MCF 10A (cell line): ENCODE data around the gene ARF1. TPM values are rescaled to one million over a fixed set of nuclear protein-coding genes. Genes with fewer than 3 reads are reported as not detected.

Source experiments
- BruUV-seq: library from RNA; stranded (reverse); fragments of 400-500 nt; replicated peaks from 2 replicates; lab custom pipeline; 2021; lab: Mats Ljungman, UMichigan
- CTCF ChIA-PET: fragments of 300-600 bp; sonication (Branson Sonifier 250); formaldehyde crosslinking; extraction: SDS; loops from one replicate; lab custom pipeline; 2021; ENCODE audit warnings: antibody characterized with exemption, inconsistent platforms; lab: Yijun Ruan, JAX
- POLR2A ChIA-PET: fragments of 300-600, 350-650 bp; sonication (Branson Sonifier 250); formaldehyde crosslinking; extraction: SDS; loops from one replicate; lab custom pipeline; 2020; ENCODE audit warnings: antibody characterized with exemption, inconsistent platforms; lab: Yijun Ruan, JAX
- DNase-seq: peaks from one replicate; pipeline ENCODE4 v3.0.0-alpha.2; 2018; ENCODE audit not compliant: unreplicated experiment
- H3K27ac Mint-ChIP-seq: one replicate; pipeline ENCODE4 v1.8.0; 2022; ENCODE audit warnings: mild to moderate bottlenecking, low read depth, mixed read lengths; ENCODE audit not compliant: unreplicated experiment
- H3K27me3 Mint-ChIP-seq: one replicate; pipeline ENCODE4 v1.8.0; 2022; ENCODE audit warnings: mixed read lengths; ENCODE audit not compliant: insufficient read depth, unreplicated experiment
- H3K36me3 Mint-ChIP-seq: one replicate; pipeline ENCODE4 v1.8.0; 2022; ENCODE audit warnings: mild to moderate bottlenecking, moderate library complexity, mixed read lengths; ENCODE audit not compliant: insufficient read depth, unreplicated experiment
- H3K4me1 Mint-ChIP-seq: one replicate; pipeline ENCODE4 v1.8.0; 2022; ENCODE audit warnings: mixed read lengths; ENCODE audit not compliant: insufficient read depth, unreplicated experiment
- H3K4me3 Mint-ChIP-seq: one replicate; pipeline ENCODE4 v1.8.0; 2022; ENCODE audit warnings: mild to moderate bottlenecking, moderate library complexity, mixed read lengths; ENCODE audit not compliant: unreplicated experiment
- H3K9me3 Mint-ChIP-seq: one replicate; pipeline ENCODE4 v1.8.0; 2022; ENCODE audit warnings: mixed read lengths; ENCODE audit not compliant: unreplicated experiment
- intact Hi-C: fragments of 100-400 bp; cut with micrococcal nuclease; formaldehyde crosslinking; loops from 2 replicates; pipeline ENCODE4 v1.14.1; 2022
- total RNA-seq: library from RNA; stranded (reverse); gene quantifications from 2 replicates; pipeline ENCODE4 v1.2.3, GENCODE V29; 2022
- TF ChIP-seq, protein P1 (sequence below): fragments of 200-600 bp; IDR thresholded peaks from one replicate; pipeline ENCODE4 v1.8.0; 2022; ENCODE audit warnings: antibody characterized with exemption, mild to moderate bottlenecking; ENCODE audit not compliant: unreplicated experiment

ARF1 gene
- total RNA-seq, 1 experiment from 2014 or later, result 870 TPM

DNA sequence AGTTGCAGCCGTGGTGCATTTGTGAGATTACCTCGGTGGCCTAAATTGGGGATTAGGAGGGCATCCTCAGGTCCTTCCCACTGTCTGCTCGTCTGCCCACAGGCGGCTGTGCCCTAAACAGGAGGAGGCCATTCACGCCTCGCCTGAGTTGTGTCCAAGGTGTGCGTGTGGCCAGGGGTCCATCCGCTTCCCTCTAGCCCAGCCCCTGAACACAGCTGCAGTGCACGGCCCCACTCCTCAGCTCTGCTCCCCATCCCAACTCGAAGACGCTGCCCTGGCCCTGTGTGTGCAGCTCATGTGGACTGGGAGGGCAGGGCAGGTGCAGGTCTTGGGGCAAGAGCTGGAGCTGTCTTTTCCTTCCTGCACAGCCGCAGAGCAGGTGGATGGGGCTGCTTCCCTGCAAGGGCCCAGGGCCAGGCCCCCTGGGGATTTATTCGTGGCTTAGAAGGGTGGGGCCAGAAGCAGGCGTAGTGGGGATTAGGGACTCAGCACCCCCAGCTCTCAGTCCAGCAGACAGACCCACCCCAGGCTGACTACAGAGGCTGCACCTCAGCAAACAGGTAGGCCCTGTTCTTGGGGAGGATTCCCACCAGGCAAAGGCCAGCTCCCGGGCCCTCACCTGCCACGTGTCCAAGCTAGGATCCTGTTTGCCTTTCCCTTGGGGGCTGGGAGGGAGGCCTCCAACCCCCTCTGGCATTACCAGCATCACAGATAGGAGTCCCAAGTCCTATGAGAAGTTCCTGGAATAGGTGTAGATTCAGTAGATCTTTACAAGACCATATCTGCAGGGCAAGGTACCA, 61.9 kb downstream of the ARF1 start:
- peaks cover 49% of the 10 kb centered on the region for H3K36me3 Mint-ChIP-seq
- intact Hi-C loops, result no loop called here
- H3K4me3 Mint-ChIP-seq, result peak overlapping the region; percentile 9

DNA sequence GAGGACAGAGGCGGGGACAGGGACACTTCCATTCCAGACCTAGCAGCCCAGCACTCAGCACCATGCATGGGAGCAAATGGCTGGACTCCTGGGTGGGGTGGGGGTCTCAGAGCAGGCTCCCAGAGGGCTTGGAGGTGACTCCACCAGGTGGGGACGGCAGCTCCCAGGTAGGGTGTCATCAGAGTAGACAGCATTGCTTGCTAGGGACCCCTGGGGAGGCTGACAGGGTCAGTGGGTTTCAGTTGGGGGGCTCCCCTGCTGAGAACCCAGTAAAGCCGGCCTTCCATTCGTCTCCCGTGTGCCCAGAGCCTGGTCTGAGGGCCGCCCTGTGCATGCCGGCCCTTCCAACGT, 62.5 kb downstream of the ARF1 start:
- no peaks in the 10 kb centered on the region for H3K9me3 Mint-ChIP-seq
- BruUV-seq, result no TSS peak
- H3K27ac Mint-ChIP-seq, result no peak overlapping the region
- CTCF ChIA-PET, result interaction anchor here (7.3 kb wide), 1 partner anchor 19 kb away, joined by 72 read pairs; the partner anchor contains the start of gene IBA57
- no peak for DNase-seq
- POLR2A ChIA-PET, result interaction anchor here (9.7 kb wide), 1 partner anchor 19 kb away, joined by 318 read pairs; the partner anchor contains the start of gene IBA57
- peaks cover 55% of the 10 kb centered on the region for H3K36me3 Mint-ChIP-seq
- intact Hi-C loops, result no loop called here
- H3K4me1 Mint-ChIP-seq, result peaks cover 43% of the 10 kb centered on the region
- no peak overlapping the region for H3K4me3 Mint-ChIP-seq
- TF ChIP-seq, protein P1, sequence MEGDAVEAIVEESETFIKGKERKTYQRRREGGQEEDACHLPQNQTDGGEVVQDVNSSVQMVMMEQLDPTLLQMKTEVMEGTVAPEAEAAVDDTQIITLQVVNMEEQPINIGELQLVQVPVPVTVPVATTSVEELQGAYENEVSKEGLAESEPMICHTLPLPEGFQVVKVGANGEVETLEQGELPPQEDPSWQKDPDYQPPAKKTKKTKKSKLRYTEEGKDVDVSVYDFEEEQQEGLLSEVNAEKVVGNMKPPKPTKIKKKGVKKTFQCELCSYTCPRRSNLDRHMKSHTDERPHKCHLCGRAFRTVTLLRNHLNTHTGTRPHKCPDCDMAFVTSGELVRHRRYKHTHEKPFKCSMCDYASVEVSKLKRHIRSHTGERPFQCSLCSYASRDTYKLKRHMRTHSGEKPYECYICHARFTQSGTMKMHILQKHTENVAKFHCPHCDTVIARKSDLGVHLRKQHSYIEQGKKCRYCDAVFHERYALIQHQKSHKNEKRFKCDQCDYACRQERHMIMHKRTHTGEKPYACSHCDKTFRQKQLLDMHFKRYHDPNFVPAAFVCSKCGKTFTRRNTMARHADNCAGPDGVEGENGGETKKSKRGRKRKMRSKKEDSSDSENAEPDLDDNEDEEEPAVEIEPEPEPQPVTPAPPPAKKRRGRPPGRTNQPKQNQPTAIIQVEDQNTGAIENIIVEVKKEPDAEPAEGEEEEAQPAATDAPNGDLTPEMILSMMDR, result no peak
- no peaks in the 10 kb centered on the region for H3K27me3 Mint-ChIP-seq

More for the DNA sequence above, 61.9 kb downstream of the ARF1 start:
- DNase-seq, result no peak
- H3K4me1 Mint-ChIP-seq, result peaks cover 38% of the 10 kb centered on the region
- ChIA-PET POLR2A (interaction anchor here (0.6 to 9.7 kb wide), 2 partner anchors 19 to 170 kb away, joined by 4 to 318 read pairs; partner anchors contain the start of gene IBA57), CTCF (interaction anchor here (0.5 to 7.3 kb wide), 4 partner anchors 20 to 369 kb away, joined by 3 to 72 read pairs (median 4); partner anchors contain the start of gene IBA57)
- no TSS peak for BruUV-seq
- TF ChIP-seq, protein P1, result no peak
- no peaks in the 10 kb centered on the region for H3K27me3 Mint-ChIP-seq
- no peak overlapping the region for H3K27ac Mint-ChIP-seq
- no peaks in the 10 kb centered on the region for H3K9me3 Mint-ChIP-seq

DNA sequence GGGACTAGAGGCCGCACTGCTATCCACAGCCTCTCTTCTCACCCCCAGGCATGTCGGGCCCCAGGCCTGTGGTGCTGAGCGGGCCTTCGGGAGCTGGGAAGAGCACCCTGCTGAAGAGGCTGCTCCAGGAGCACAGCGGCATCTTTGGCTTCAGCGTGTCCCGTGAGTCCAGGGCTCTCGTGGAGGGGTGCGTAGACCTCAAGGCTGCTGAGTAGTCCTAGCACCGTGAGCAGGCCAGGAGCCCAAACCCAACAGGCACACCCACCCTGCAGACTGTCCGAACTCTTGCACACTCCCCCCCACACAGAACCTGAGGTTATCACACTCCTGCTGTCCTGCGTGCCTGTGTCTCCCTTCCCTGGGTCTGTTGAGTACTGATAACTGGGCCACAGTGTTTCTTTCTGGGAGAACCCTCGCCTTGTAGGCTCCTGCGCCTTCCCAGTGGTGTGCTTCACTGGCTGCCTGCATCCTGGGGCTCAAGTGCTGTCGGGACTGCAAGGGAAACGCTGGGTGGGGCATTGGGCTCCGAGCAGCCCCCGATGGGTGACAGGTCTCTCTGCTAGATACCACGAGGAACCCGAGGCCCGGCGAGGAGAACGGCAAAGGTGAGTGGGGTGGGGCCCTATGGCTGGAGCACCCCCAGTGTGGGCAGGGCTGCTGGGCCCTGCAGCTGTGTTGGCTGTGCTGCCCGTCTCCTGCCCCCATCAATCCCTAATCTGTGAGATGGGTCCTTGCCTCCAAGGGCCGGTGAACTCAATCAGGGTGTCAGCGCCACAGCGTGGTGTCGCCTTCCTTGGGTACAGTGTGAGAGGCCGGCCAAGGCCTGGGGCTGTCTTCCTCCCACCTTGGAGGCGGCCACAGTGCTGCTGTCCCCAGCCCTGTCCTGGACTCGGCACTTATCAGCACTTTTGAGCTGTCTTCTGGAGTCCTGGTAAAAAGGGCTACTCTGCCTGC, 63.2 kb downstream of the ARF1 start:
- intact Hi-C loops, result no loop called here
- no TSS peak for BruUV-seq
- no peaks in the 10 kb centered on the region for H3K27me3 Mint-ChIP-seq
- POLR2A ChIA-PET, result interaction anchor here (0.6 to 9.7 kb wide), 2 partner anchors 18 to 341 kb away, joined by 3 to 318 read pairs; partner anchors contain the start of gene IBA57
- CTCF ChIA-PET, result interaction anchor here (0.7 to 7.3 kb wide), 2 partner anchors 10 to 19 kb away, joined by 3 to 72 read pairs; partner anchors contain the start of gene IBA57
- H3K27ac Mint-ChIP-seq, result no peak overlapping the region
- TF ChIP-seq, protein P1, result no peak
- DNase-seq, result no peak
- no peaks in the 10 kb centered on the region for H3K9me3 Mint-ChIP-seq
- H3K4me3 Mint-ChIP-seq, result peak overlapping the region; percentile 7
- H3K36me3 Mint-ChIP-seq, result peaks cover 63% of the 10 kb centered on the region
- peaks cover 51% of the 10 kb centered on the region for H3K4me1 Mint-ChIP-seq
